IMR-90 (cell line): ENCODE measurements around the gene MICAL1. TPM values are rescaled to one million over a fixed set of nuclear protein-coding genes. Genes with fewer than 3 reads are reported as not detected.

Experiments
- ATAC-seq: fragments of 200-7000 bp; cut with Tn5 transposase; 2 replicates; pipeline ENCODE4 v1.9.1; 2020; ENCODE audit warnings: low read depth, mild to moderate bottlenecking, moderate library complexity
- BruUV-seq: library from RNA; stranded (reverse); fragments of 400-500 nt; replicated peaks from 2 replicates; lab custom pipeline; 2021; lab: Mats Ljungman, UMichigan
- CTCF ChIA-PET: fragments of 300-600 bp; formaldehyde crosslinking; extraction: SDS; loops from one replicate; lab custom pipeline; 2021; ENCODE audit warnings: antibody characterized with exemption; lab: Yijun Ruan, JAX
- POLR2A ChIA-PET: fragments of 300-600 bp; sonication (Branson Sonifier 250); formaldehyde crosslinking; loops from one replicate; lab custom pipeline; 2022; ENCODE audit warnings: antibody characterized with exemption; ENCODE audit not compliant: unreplicated experiment; lab: Charles Lee
- DNase-seq: peaks from one replicate; pipeline ENCODE4 v3.0.0; 2013
- H2AFZ ChIP-seq: replicated peaks from 2 replicates; pipeline ENCODE3; 2013; ENCODE audit warnings: low read length, mild to moderate bottlenecking; ENCODE audit not compliant: poor library complexity
- H2AK5ac ChIP-seq: 2 replicates; pipeline ENCODE4 v1.6.1; 2013; ENCODE audit warnings: low read depth, low read length, inconsistent platforms
- H2AK9ac ChIP-seq: replicated peaks from 2 replicates; pipeline ENCODE3; 2013; ENCODE audit warnings: mild to moderate bottlenecking, low read depth, low read length, moderate library complexity; ENCODE audit not compliant: poor library complexity
- H2BK120ac ChIP-seq: 2 replicates; pipeline ENCODE4 v1.6.1; 2013; ENCODE audit warnings: low read depth, low read length, inconsistent platforms
- H2BK15ac ChIP-seq: 3 replicates; pipeline ENCODE4 v1.6.1; 2013; ENCODE audit warnings: low read depth, low read length, inconsistent platforms
- H2BK20ac ChIP-seq: 2 replicates; pipeline ENCODE4 v1.6.1; 2013; ENCODE audit warnings: low read depth, mild to moderate bottlenecking, inconsistent platforms, low read length, moderate library complexity
- H2BK5ac ChIP-seq: 2 replicates; pipeline ENCODE4 v1.6.1; 2013; ENCODE audit warnings: mild to moderate bottlenecking, low read depth, low read length, inconsistent platforms; ENCODE audit not compliant: poor library complexity, severe bottlenecking
- H3K14ac ChIP-seq: replicated peaks from 2 replicates; pipeline ENCODE4 v1.6.1; 2013; ENCODE audit warnings: low read depth, low read length, inconsistent platforms
- H3K18ac ChIP-seq: 2 replicates; pipeline ENCODE4 v1.6.1; 2013; ENCODE audit warnings: low read depth, low read length, control low read depth
- H3K23ac ChIP-seq: 2 replicates; pipeline ENCODE4 v1.6.1; 2013; ENCODE audit warnings: low read depth, low read length, inconsistent platforms
- H3K27ac ChIP-seq: 2 replicates; pipeline ENCODE4 v1.5.1; 2013; ENCODE audit warnings: mild to moderate bottlenecking, control low read depth, low read length; ENCODE audit not compliant: insufficient read depth
- H3K27me3 ChIP-seq: 2 replicates; pipeline ENCODE4 v1.6.1; 2013; ENCODE audit warnings: low read length; ENCODE audit not compliant: control insufficient read depth, insufficient read depth
- H3K36me3 ChIP-seq: 2 replicates; pipeline ENCODE4 v1.6.1; 2013; ENCODE audit warnings: low read length, mixed read lengths; ENCODE audit not compliant: control insufficient read depth, insufficient read depth
- H3K4ac ChIP-seq: 2 replicates; pipeline ENCODE4 v1.6.1; 2013; ENCODE audit warnings: low read depth, low read length, inconsistent platforms
- H3K4me1 ChIP-seq: 2 replicates; pipeline ENCODE4 v1.6.1; 2013; ENCODE audit warnings: low read length, mixed read lengths; ENCODE audit not compliant: control insufficient read depth, insufficient read depth
- H3K4me2 ChIP-seq: 2 replicates; pipeline ENCODE4 v1.6.1; 2013; ENCODE audit warnings: low read depth, mild to moderate bottlenecking, control low read depth, low read length, moderate library complexity
- H3K4me3 ChIP-seq: 2 replicates; pipeline ENCODE4 v1.5.1; 2013; ENCODE audit warnings: low read depth, mild to moderate bottlenecking, control low read depth, low read length, moderate library complexity; ENCODE audit not compliant: insufficient read depth
- H3K56ac ChIP-seq: 2 replicates; pipeline ENCODE4 v1.6.1; 2013; ENCODE audit warnings: low read length, inconsistent platforms; ENCODE audit not compliant: insufficient read depth; ENCODE audit errors: extremely low read depth
- H3K79me1 ChIP-seq, 2 experiments: 2 replicates each; pipeline ENCODE4 v1.6.1; 2013; ENCODE audit warnings: low read length in 2 of 2, inconsistent platforms in 1 of 2, low read depth in 1 of 2
- H3K9ac ChIP-seq: 2 replicates; pipeline ENCODE4 v1.6.1; 2013; ENCODE audit warnings: low read depth, low read length, control low read depth
- H3K9me1 ChIP-seq: 2 replicates; pipeline ENCODE4 v1.6.1; 2013; ENCODE audit warnings: low read length, inconsistent platforms; ENCODE audit not compliant: insufficient read depth
- H3K9me3 ChIP-seq: 2 replicates; pipeline ENCODE4 v1.6.1; 2013; ENCODE audit warnings: low read length; ENCODE audit not compliant: control insufficient read depth, insufficient read depth
- H4K20me1 ChIP-seq: 2 replicates; pipeline ENCODE4 v1.6.1; 2013; ENCODE audit warnings: low read length, inconsistent platforms; ENCODE audit not compliant: insufficient read depth
- H4K5ac ChIP-seq: 2 replicates; pipeline ENCODE4 v1.6.1; 2013; ENCODE audit warnings: mild to moderate bottlenecking, low read depth, low read length, control low read depth
- H4K8ac ChIP-seq, 2 experiments: 2 replicates each; pipeline ENCODE4 v1.6.1; 2013; ENCODE audit warnings: low read depth in 2 of 2, low read length in 2 of 2, control low read depth in 1 of 2, inconsistent platforms in 1 of 2
- H4K91ac ChIP-seq: 2 replicates; pipeline ENCODE4 v1.6.1; 2013; ENCODE audit warnings: low read depth, low read length, inconsistent platforms; ENCODE audit not compliant: insufficient read depth
- ELK1 ChIP-seq: fragments of 150-350 bp; IDR thresholded peaks from 2 replicates; pipeline ENCODE4 v1.6.1; 2016; ENCODE audit warnings: low read depth, mild to moderate bottlenecking, low read length, moderate library complexity, borderline replicate concordance
- MAZ ChIP-seq: IDR thresholded peaks from 2 replicates; pipeline ENCODE4 v1.6.1; 2012; ENCODE audit warnings: low read depth, mild to moderate bottlenecking, low read length, improper control_type of control experiment, moderate library complexity, borderline replicate concordance
- MXI1 ChIP-seq: IDR thresholded peaks from 2 replicates; pipeline ENCODE4 v1.6.1; 2012; ENCODE audit warnings: low read depth, mild to moderate bottlenecking, low read length, moderate library complexity, borderline replicate concordance
- RAD21 ChIP-seq: IDR thresholded peaks from 2 replicates; pipeline ENCODE4 v1.6.1; 2012; ENCODE audit warnings: low read length, improper control_type of control experiment
- RFX5 ChIP-seq: IDR thresholded peaks from 2 replicates; pipeline ENCODE4 v1.8.0; 2012; ENCODE audit warnings: low read depth, mild to moderate bottlenecking, low read length, moderate library complexity
- USF2 ChIP-seq: fragments of 150-350 bp; IDR thresholded peaks from 2 replicates; pipeline ENCODE4 v1.6.1; 2017; ENCODE audit warnings: mild to moderate bottlenecking, antibody characterized with exemption, low read length, low read depth
- WGBS, 2 experiments: methylation state at CpG; one replicate each; pipeline versions ENCODE4 v1.1.5 to v1.1.7; 2013; ENCODE audit warnings: missing lambda C conversion rate in 2 of 2; ENCODE audit not compliant: insufficient read length in 1 of 2; ENCODE audit errors: extremely low coverage in 2 of 2; 5-methylcytosine and 5-hydroxymethylcytosine counted together
- dilution Hi-C: fragments of 300-500 bp; cut with HindIII; formaldehyde crosslinking; loops from one replicate; pipeline ENCODE4 v1.14.3; 2018; ENCODE audit warnings: low sequenced_read_pairs; ENCODE audit not compliant: unreplicated experiment
- in situ Hi-C: fragments of 300-500 bp; cut with MboI; formaldehyde crosslinking; loops from 3 replicates; pipeline ENCODE4 v1.14.3; 2019; ENCODE audit warnings: low sequenced_read_pairs, inconsistent platforms, mixed read lengths
- intact Hi-C: fragments of 100-400 bp; cut with micrococcal nuclease; formaldehyde crosslinking; loops from 2 replicates; pipeline ENCODE4 v1.10.0; 2022
- polyA plus RNA-seq, 3 experiments: library from polyadenylated mRNA; depleted of rRNA; stranded (reverse); fragments of >200 nt; gene quantifications; 2 replicates each; pipeline ENCODE4 v1.2.3, GENCODE V29; 2012; ENCODE audit warnings: low replicate concordance in 1 of 3
- total RNA-seq: library from RNA; depleted of rRNA; stranded (reverse); fragments of >200 nt; gene quantifications from 2 replicates; pipeline ENCODE4 v1.2.3, GENCODE V29; 2012

MICAL1 gene
- total and polyA plus RNA-seq, 2 of the 4 experiments (the other 2 are of a cell fraction) = 30.5 to 57.1 TPM

- Histone ChIP-seq H4K20me1 (no peaks in the 10 kb centered on the region), H3K56ac (no peak overlapping the region), H3K79me1 (no peaks in the 10 kb centered on the region), H2AFZ (no peak overlapping the region), H3K23ac (no peak overlapping the region), H4K5ac (no peak overlapping the region), H3K9ac (no peak overlapping the region), H2BK120ac (no peak overlapping the region), H3K4me1 (no peaks in the 10 kb centered on the region), H4K8ac (no peak overlapping the region), H3K14ac (no peak overlapping the region), H3K27ac (no peak overlapping the region), H3K4me2 (no peak overlapping the region), H3K9me1 (no peaks in the 10 kb centered on the region), H2BK5ac (no peak overlapping the region), H3K36me3 (no peaks in the 10 kb centered on the region), H3K18ac (no peak overlapping the region), H3K4me3 (no peak overlapping the region), H4K91ac (no peak overlapping the region), H3K4ac (no peak overlapping the region), H3K9me3 (no peaks in the 10 kb centered on the region), H2BK20ac (no peak overlapping the region), H3K27me3 (peaks cover 16% of the 10 kb centered on the region), H2BK15ac (no peak overlapping the region), H2AK9ac (no peak overlapping the region), H2AK5ac (no peak overlapping the region)
- WGBS, 2 experiments = no CpG with 5 or more reads among the region's 4 CpGs
- ChIA-PET CTCF (no interaction called here), POLR2A (no interaction called here)
- in situ Hi-C loops = no loop called here
- intact Hi-C loops = no loop called here
- DNase-seq (no peak), ATAC-seq (no peak)
- dilution Hi-C loops = no loop called here
- TF ChIP-seq MAZ = no peak
- no peak for TF ChIP-seq USF2
- TF ChIP-seq MXI1 = no peak
- no peak for TF ChIP-seq RAD21
- no peak for TF ChIP-seq ELK1
- no peak for TF ChIP-seq RFX5
- no TSS peak for BruUV-seq
Observed at GRCh38 chr6:109498052-109498451, 42.5 kb upstream of the MICAL1 start.
